SU-DHL-6 (cell line): ENCODE measurements around the gene DHDDS.

Source experiments
- CTCF ChIP-seq: fragments of 200-600 bp; sonication (generic); IDR thresholded peaks from one replicate; pipeline ENCODE4 v1.5.1; 2017; ENCODE audit warnings: antibody characterized with exemption, mild to moderate bottlenecking, low read length, moderate library complexity; ENCODE audit not compliant: insufficient read depth, poor library complexity, severe bottlenecking
- EZH2phosphoT487 ChIP-seq: fragments of 200-600 bp; sonication (generic), shearing (Covaris generic); conservative IDR thresholded peaks from 2 replicates; pipeline ENCODE4 v1.6.1; 2018; ENCODE audit warnings: mild to moderate bottlenecking, antibody characterized with exemption, low read length, moderate library complexity, mixed read lengths

- TF ChIP-seq CTCF = no peak
- no peak for TF ChIP-seq EZH2phosphoT487
Observed at GRCh38 chr1:26459573-26460031, 27.5 kb downstream of the DHDDS start.
